ENCODE data around the gene AP2S1.
A peak's percentile ranks its signal among the peaks of the same experiment; 100 is the strongest.
"Not testable (repeated sequence)": the region's sequence is repeated elsewhere in the genome, so short reads cannot be mapped to it uniquely, and the experiment has no call there.

Gene AP2S1

DNA sequence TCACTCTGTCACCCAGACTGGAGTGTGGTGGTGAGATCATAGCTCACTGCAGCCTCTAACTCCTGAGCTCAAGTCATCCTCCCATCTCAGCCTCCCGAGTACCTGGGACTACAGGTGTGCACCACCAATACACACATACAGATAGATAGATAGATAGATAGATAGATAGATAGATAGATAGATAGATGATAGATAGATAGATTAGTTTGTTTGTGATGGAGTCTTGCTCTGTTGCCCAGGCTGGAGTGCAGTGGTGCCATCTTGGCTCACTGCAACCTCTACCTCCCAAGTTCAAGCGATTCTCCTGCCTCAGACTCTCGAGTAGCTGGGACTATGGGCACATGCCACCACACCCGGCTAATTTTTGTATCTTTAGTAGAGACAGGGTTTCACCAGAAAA lies 46.2 kb downstream of the AP2S1 start:
- not testable (repeated sequence) for DNase-seq (ENCODE audit: low spot score)

DNA sequence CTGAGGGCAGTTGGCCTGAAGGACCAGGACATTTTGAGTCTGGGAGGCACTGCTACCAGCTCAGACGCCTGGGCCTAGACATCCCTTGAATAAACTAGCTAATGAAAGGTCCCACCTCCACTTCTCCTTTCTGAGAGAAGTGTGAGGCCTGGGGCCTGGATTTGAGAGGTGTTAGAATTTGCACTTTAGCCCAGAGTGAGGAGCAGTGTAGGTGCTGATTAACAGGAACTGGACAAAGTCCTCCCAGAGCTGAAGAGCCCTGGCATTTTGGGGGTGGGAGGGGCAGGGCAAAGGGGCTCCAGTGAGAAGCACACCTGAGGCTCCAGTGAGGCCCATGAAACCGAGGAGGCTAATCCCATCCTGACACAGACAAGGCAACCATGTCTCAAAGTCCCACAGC lies 47.1 kb downstream of the AP2S1 start:
- no peak for DNase-seq (ENCODE audit: low spot score)

DNA sequence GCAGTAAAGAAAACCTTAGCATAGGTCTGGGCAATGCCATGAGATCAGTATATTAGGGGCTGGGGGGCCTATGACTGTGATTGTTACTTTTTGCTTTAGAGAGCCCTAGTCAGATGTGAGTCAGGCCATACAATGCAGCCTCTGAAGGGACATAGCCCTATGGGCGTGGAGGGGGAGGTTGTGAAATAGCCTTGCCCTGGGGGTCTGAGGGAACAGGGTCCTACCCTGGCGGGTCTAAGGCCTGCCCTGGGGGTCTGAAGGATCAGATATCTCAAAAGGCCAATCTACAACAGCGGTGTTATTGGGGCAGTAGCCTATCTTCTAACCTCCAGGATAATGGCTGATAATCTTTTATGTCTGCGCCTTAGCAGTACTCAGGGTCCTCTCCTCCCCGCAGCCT lies 48.5 kb downstream of the AP2S1 start:
- DNase-seq (ENCODE audit: low spot score) = no peak

DNA sequence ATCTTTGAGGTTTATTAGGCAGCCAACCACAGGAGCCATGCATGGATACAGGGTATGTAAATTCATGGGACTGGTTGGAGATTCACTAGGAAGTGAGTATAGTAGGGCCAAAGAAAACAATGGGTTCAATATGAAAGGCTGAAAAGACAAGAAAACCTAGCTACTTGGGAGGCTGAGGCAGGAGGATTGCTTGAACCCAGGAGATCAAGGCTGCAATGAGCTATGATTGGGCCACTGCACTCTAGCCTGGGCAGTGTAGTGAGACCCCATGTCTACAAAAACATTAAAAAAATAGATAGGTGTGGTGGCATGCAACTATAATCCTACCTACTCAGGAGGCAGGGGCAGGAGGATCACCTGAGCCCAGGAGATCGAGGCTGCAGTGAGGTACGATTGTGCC lies 51.9 kb downstream of the AP2S1 start:
- no peak for DNase-seq (ENCODE audit: low spot score)

DNA sequence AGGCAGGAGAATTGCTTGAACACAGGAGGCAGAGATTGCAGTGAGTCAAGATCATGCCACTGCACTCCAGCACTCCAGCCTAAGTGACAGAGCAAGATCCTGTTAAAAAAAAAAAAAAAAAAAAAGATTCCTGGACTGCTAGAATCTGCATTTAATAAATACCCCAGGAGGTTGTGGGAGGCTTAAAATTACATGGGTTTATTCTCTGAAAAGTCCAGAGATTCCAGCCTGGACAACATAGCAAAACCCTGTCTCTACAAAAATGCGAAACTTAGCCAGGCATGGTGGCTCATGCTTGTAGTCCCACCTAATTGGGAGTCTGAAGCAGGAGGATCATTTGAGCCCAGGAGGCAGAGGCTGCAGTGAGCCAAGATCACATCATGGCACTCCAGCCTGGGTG lies 52.8 kb downstream of the AP2S1 start:
- DNase-seq (ENCODE audit: low spot score) = no peak

DNA sequence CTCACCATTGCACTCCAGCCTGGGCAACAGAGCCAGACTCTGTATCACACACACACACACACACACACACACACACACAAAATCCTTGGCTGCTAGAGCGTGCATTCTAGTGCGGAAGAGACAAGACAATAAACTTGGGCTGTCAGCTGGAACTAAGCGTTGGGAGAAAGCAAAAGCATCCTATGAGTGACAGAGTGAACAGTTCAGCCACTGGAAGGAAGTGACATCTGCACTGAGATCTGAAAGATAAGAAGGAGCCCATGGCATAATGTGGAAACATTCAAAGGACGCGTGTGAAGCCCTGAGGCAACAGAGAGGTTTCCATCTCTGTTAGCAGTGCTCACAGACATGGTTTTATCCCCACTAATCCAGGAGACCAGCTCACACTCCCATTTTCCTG lies 58.7 kb downstream of the AP2S1 start:
- peak; percentile 54 for DNase-seq (ENCODE audit: low spot score)

DNA sequence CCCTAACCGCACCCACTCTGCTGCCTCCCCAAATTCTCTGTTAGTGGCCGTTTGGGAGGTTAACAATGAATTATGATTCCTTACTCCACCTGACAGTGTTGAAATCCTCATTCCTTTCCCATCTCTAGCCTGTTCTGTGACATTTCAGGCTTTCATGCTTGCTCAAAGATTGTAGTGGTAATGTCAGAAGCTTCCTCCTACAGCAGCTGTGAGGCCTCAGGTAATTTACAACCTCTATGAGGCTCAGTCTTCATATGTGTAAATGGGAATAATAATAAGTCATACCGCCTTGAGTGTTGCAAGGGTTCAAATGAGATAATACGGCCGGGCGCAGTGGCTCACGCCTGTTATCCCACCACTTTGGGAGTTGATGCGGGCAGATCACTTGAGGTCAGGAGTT lies 61.3 kb downstream of the AP2S1 start:
- DNase-seq (ENCODE audit: low spot score) = no peak

DNA sequence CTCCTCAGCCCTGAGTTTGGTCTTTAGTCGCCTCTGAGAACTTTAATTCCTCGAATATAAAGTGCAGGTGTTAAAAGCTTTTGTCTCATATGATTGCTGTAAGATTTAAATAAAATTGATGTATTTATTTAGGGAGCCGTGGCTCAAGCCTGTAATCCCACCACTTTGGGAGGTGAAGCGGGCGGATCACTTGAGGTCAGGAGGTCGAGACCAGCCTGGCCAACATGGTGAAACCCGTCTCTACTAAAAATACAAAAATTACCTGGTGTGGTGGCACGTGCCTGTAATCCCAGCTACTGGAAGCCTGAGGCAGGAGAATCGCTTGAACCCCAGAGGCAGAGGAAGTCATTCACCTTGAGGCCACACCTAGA lies 61.7 kb downstream of the AP2S1 start:
- DNase-seq (ENCODE audit: low spot score) = no peak

DNA sequence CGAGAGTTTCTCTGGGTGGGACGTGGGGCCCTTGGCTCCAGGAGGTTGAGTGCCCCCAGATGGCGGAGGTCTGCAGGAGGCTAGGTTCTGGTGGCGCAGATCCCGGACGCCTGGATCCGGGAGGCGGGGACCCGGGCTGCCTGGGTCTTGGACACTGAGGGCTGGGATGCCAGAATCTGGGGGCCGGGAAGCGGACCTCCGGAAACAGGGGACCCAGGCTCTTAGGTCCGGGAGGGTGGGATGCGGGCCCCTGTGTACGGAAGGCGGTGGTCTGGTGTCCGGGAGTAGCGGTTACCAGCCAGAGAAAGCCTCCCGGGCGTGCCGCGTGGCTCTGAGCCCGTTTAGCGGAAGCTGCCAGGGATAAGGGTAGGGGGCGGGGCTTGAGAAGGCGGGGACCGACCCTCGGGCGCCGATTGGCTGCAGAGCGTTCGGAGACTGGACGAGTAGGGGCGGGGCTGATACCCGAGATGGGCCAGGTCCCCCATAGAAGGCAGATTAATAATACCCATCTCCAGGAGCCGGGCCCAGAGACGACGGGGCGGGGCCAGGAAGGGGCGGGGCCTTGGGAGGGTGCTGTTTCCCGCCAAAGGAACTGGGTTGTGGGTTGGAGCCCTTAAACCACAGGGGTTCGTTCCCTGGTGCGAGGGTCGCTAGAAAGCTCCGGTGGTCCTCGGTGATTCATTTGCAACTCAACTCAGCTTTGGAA lies 62.2 kb downstream of the AP2S1 start, which contains the start of gene SLC1A5:
Gene SLC1A5 (minus strand): TSS at position 333 of the 706 bp plus-strand sequence. CDS start 629 bp downstream, outside the sequence.
- peak; percentile 98 for DNase-seq (ENCODE audit: low spot score)
